Heart left ventricle (tissue), 13 donors: ENCODE measurements around the gene CXCL16.
"Not testable (repeated sequence)": the region's sequence is repeated elsewhere in the genome, so short reads cannot be mapped to it uniquely, and the experiment has no call there.

Experiments used
- POLR2A ChIP-seq, 2 donors: fragments of 450-650 bp; IDR thresholded peaks; one replicate each; pipeline ENCODE4 v1.6.1; 2017; ENCODE audit warnings: antibody characterized with exemption in 2 of 2, mild to moderate bottlenecking in 2 of 2, moderate library complexity in 2 of 2
- TF ChIP-seq, protein P1 (sequence below), 12 donors: fragments of 200-600 bp; sonication (generic) in 4 of 12; IDR thresholded peaks; one replicate each; pipeline versions ENCODE4 v1.5.0 to v1.8.0; 2018 to 2022; ENCODE audit warnings: antibody characterized with exemption in 12 of 12, mild to moderate bottlenecking in 5 of 12
- donor health status: ischemic (EF 13 %, LVEDD 7.1; RV severe dilation, severe dysfunction).
- donor health status: DM: no; HTN: yes; CAD: no.
- donor health status: DM: no; HTN: no; CAD: no.
- donor health status: ischemic (EF 25% LVEDD 6.9; RV normal size, moderate dysfunction).
- donor health status: ischemic (EF 25% LVEDD 5.7; RV mildly dilated, moderate dysfunction).
- donor health status: ischemic (EF 35%, LVEDD 5.7; RV mildly dilated, moderate dysfunction).
- donor health status: nonischemic (EF 11% LVEDD 7.7; RV severe dilation, severe dysfunction).
- donor health status: DM: yes; HTN: yes; CAD: no.
- donor health status: PGD.
- donor health status: ischemic (EF 29% LVEDD 5.4; RV normal size, mild dysfunction).
- donor health status: nonischemic (EF 23%, LVEDD 6.1; RV moderate dilation, normal function).

DNA sequence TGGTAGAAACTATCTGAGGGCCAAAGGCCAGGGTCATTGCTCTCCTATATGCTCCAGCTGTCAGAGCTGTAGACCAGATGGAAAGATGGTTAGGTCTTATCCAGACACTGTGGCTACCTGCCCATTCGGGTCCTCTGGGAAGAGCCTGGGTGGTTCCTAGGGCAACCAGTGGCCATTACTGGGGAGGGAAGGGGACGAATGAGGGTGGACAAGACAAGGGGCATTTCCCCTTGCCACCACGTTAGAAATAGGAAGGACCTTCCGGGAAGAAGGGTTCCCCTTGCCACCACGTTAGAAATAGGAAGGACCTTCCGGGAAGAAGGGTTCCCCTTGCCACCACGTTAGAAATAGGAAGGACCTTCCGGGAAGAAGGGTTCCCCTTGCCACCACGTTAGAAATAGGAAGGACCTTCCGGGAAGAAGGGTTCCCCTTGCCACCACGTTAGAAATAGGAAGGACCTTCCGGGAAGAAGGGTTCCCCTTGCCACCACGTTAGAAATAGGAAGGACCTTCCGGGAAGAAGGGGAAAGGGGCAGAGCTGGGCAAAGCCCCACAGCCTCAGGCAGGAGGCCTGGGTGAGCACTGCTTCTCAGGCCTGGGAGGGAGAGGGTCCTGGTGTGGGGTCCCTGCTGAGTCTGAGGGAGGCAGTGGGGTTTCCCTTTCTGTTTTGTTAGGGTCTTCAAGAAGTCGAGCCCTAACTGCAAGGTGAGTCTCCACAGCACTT, 25.2 kb downstream of the CXCL16 start:
- TF ChIP-seq, protein P1, sequence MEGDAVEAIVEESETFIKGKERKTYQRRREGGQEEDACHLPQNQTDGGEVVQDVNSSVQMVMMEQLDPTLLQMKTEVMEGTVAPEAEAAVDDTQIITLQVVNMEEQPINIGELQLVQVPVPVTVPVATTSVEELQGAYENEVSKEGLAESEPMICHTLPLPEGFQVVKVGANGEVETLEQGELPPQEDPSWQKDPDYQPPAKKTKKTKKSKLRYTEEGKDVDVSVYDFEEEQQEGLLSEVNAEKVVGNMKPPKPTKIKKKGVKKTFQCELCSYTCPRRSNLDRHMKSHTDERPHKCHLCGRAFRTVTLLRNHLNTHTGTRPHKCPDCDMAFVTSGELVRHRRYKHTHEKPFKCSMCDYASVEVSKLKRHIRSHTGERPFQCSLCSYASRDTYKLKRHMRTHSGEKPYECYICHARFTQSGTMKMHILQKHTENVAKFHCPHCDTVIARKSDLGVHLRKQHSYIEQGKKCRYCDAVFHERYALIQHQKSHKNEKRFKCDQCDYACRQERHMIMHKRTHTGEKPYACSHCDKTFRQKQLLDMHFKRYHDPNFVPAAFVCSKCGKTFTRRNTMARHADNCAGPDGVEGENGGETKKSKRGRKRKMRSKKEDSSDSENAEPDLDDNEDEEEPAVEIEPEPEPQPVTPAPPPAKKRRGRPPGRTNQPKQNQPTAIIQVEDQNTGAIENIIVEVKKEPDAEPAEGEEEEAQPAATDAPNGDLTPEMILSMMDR (IDR thresholded peaks at IDR 0.05) = not testable (repeated sequence)
- TF ChIP-seq POLR2A (IDR thresholded peaks at IDR 0.05) = not testable (repeated sequence)
